HEK293 (cell line): Measurements from ENCODE around the gene WWOX.

Experiments used
- CTCF ChIA-PET: fragments of 350-600 bp; formaldehyde crosslinking; extraction: SDS; loops from one replicate; lab custom pipeline; 2021; ENCODE audit warnings: antibody characterized with exemption; lab: Yijun Ruan, JAX
- POLR2A ChIA-PET: fragments of 300-600 bp; formaldehyde crosslinking; extraction: SDS; loops from one replicate; lab custom pipeline; 2020; ENCODE audit warnings: antibody characterized with exemption, inconsistent platforms; lab: Yijun Ruan, JAX
- H3K27ac ChIP-seq: fragments of 200-500 bp; sonication (Bioruptor generic); 2 replicates; pipeline ENCODE4 v1.5.1; 2014; ENCODE audit warnings: low read depth, low read length, control low read depth, inconsistent platforms; ENCODE audit errors: extremely low read depth
- H3K36me3 ChIP-seq, 2 experiments: fragments of 200-500 bp in 1 of 2; sonication (Bioruptor generic) in 1 of 2; 1 replicate in 1 of 2; 2 replicates in 1 of 2; pipeline ENCODE4 v1.5.1; 2014 to 2017; ENCODE audit warnings: inconsistent platforms in 2 of 2, low read length in 2 of 2; ENCODE audit not compliant: control insufficient read depth in 2 of 2, insufficient read depth in 1 of 2
- H3K4me1 ChIP-seq: fragments of 200-500 bp; sonication (Bioruptor generic); 2 replicates; pipeline ENCODE4 v1.5.1; 2014; ENCODE audit warnings: mild to moderate bottlenecking, low read length, inconsistent platforms; ENCODE audit not compliant: control insufficient read depth, insufficient read depth
- H3K4me3 ChIP-seq: 2 replicates; pipeline ENCODE4 v1.5.1; 2011; ENCODE audit warnings: low read depth, mild to moderate bottlenecking, control low read depth, low read length, moderate library complexity
- H3K9me3 ChIP-seq: fragments of 200-500 bp; sonication (Bioruptor generic); 2 replicates; pipeline ENCODE4 v1.5.1; 2014; ENCODE audit warnings: low read depth, low read length, inconsistent platforms; ENCODE audit not compliant: control insufficient read depth, insufficient read depth
- AEBP2 ChIP-seq: fragments of 450-650 bp; formaldehyde crosslinking; IDR thresholded peaks from 2 replicates; pipeline ENCODE4 v1.5.1; 2016; ENCODE audit warnings: missing biosample characterization, missing genetic modification characterization, borderline replicate concordance
- BCL11A ChIP-seq: fragments of 450-650 bp; formaldehyde crosslinking; IDR thresholded peaks from 2 replicates; pipeline ENCODE4 v1.5.1; 2016; ENCODE audit warnings: low read depth, missing biosample characterization, missing genetic modification characterization
- GLI4 ChIP-seq: fragments of 450-650 bp; formaldehyde crosslinking; IDR thresholded peaks from 2 replicates; pipeline ENCODE4 v1.5.1; 2016; ENCODE audit warnings: missing biosample characterization, missing genetic modification characterization
- PATZ1 ChIP-seq: fragments of 450-650 bp; formaldehyde crosslinking; IDR thresholded peaks from 2 replicates; pipeline ENCODE4 v1.5.1; 2016; ENCODE audit warnings: missing biosample characterization, missing genetic modification characterization
- SP7 ChIP-seq: fragments of 450-650 bp; formaldehyde crosslinking; IDR thresholded peaks from 2 replicates; pipeline ENCODE4 v1.5.1; 2016; ENCODE audit warnings: missing biosample characterization, missing genetic modification characterization
- TRIM28 ChIP-seq: IDR thresholded peaks from 2 replicates; pipeline ENCODE4 v1.6.1; 2011; ENCODE audit warnings: low read length, control low read depth, borderline replicate concordance
- WT1 ChIP-seq: fragments of 450-650 bp; formaldehyde crosslinking; IDR thresholded peaks from 2 replicates; pipeline ENCODE4 v1.5.1; 2016; ENCODE audit warnings: missing biosample characterization, missing genetic modification characterization
- ZFP41 ChIP-seq: fragments of 450-650 bp; formaldehyde crosslinking; IDR thresholded peaks from 2 replicates; pipeline ENCODE4 v1.5.1; 2016; ENCODE audit warnings: missing biosample characterization, missing genetic modification characterization, borderline replicate concordance
- ZNF148 ChIP-seq: fragments of 450-650 bp; formaldehyde crosslinking; IDR thresholded peaks from 2 replicates; pipeline ENCODE4 v1.5.0; 2017; ENCODE audit warnings: missing biosample characterization, missing genetic modification characterization, borderline replicate concordance
- ZNF174 ChIP-seq: fragments of 450-650 bp; formaldehyde crosslinking; IDR thresholded peaks from 2 replicates; pipeline ENCODE4 v1.5.0; 2017; ENCODE audit warnings: missing biosample characterization, mild to moderate bottlenecking, missing genetic modification characterization
- ZNF221 ChIP-seq: fragments of 450-650 bp; formaldehyde crosslinking; IDR thresholded peaks from 2 replicates; pipeline ENCODE4 v1.5.1; 2017; ENCODE audit warnings: missing biosample characterization, missing genetic modification characterization, borderline replicate concordance
- ZNF366 ChIP-seq: fragments of 450-650 bp; formaldehyde crosslinking; conservative IDR thresholded peaks from 2 replicates; pipeline ENCODE4 v1.5.1; 2016; ENCODE audit warnings: missing biosample characterization, missing genetic modification characterization
- ZNF416 ChIP-seq: fragments of 450-650 bp; formaldehyde crosslinking; IDR thresholded peaks from 2 replicates; pipeline ENCODE4 v1.5.1; 2016; ENCODE audit warnings: missing biosample characterization, missing genetic modification characterization
- ZNF48 ChIP-seq: fragments of 450-650 bp; formaldehyde crosslinking; IDR thresholded peaks from 2 replicates; pipeline ENCODE4 v1.5.1; 2016; ENCODE audit warnings: missing biosample characterization, missing genetic modification characterization
- ZNF530 ChIP-seq: fragments of 450-650 bp; formaldehyde crosslinking; IDR thresholded peaks from 2 replicates; pipeline ENCODE4 v1.5.1; 2016; ENCODE audit warnings: low read depth, missing biosample characterization, missing genetic modification characterization
- ZNF571 ChIP-seq: fragments of 450-650 bp; formaldehyde crosslinking; IDR thresholded peaks from 2 replicates; pipeline ENCODE4 v1.5.0; 2017; ENCODE audit warnings: missing biosample characterization, missing genetic modification characterization
- ZNF639 ChIP-seq: fragments of 450-650 bp; formaldehyde crosslinking; IDR thresholded peaks from 2 replicates; pipeline ENCODE4 v1.5.1; 2016; ENCODE audit warnings: missing biosample characterization, missing genetic modification characterization
- ZNF645 ChIP-seq: fragments of 450-650 bp; formaldehyde crosslinking; IDR thresholded peaks from 2 replicates; pipeline ENCODE4; 2016; ENCODE audit warnings: missing biosample characterization, missing genetic modification characterization
- ZNF664 ChIP-seq: fragments of 450-650 bp; formaldehyde crosslinking; IDR thresholded peaks from 2 replicates; pipeline ENCODE4 v1.5.1; 2016; ENCODE audit warnings: missing biosample characterization, missing genetic modification characterization

WWOX gene

GRCh38 chr16:78176435-78176834, 77.0 kb downstream of the WWOX start (continued):
- TF ChIP-seq PATZ1 (tag by site-specific recombination): no peak
- no peak for TF ChIP-seq ZNF530 (tag by site-specific recombination)
- no peak for TF ChIP-seq AEBP2
- no peak for TF ChIP-seq ZNF571 (tag by site-specific recombination)
- TF ChIP-seq, all 188 proteins: peak for 0

GRCh38 chr16:78177218-78177617, 77.8 kb downstream of the WWOX start:
- ChIA-PET CTCF (no interaction called here), POLR2A (no interaction called here)
- H3K9me3 ChIP-seq: no peaks in the 10 kb centered on the region
- H3K4me1 ChIP-seq: peaks cover 3% of the 10 kb centered on the region; the same call in 1 of the 2 replicates
- H3K4me3 ChIP-seq: no peak overlapping the region
- no peak for TF ChIP-seq ZNF416 (tag by site-specific recombination)
- TF ChIP-seq ZNF664 (tag by site-specific recombination): no peak
- no peak for TF ChIP-seq BCL11A (tag by site-specific recombination)
- no peak for TF ChIP-seq ZNF639 (tag by site-specific recombination)
- TF ChIP-seq ZNF174 (tag by site-specific recombination): no peak
- TF ChIP-seq GLI4: no peak
- TF ChIP-seq ZNF48 (tag by site-specific recombination): no peak
- TF ChIP-seq AEBP2: no peak
- no peak for TF ChIP-seq ZNF366
- TF ChIP-seq ZNF221: no peak
- TF ChIP-seq ZFP41: no peak
- TF ChIP-seq ZNF645 (tag by site-specific recombination): no peak
- no peak overlapping the region for H3K27ac ChIP-seq
- no peaks in the 10 kb centered on the region for H3K36me3 ChIP-seq

- POLR2A ChIA-PET: no interaction called here
- CTCF ChIA-PET: no interaction called here
Measured at GRCh38 chr16:78177987-78178386, 78.5 kb downstream of the WWOX start.

More at GRCh38 chr16:78177987-78178386, 78.5 kb downstream of the WWOX start:
- H3K9me3 ChIP-seq: no peaks in the 10 kb centered on the region
- no peak overlapping the region for H3K27ac ChIP-seq
- peaks cover 3% of the 10 kb centered on the region; the same call in 1 of the 2 replicates for H3K4me1 ChIP-seq
- H3K36me3 ChIP-seq: no peaks in the 10 kb centered on the region
- no peak overlapping the region for H3K4me3 ChIP-seq
- TF ChIP-seq ZNF366 (no peak), SP7 (0 out of 2 replicates have a peak, but pooled peaks have one; percentile 24), TRIM28 (0 out of 2 replicates have a peak, but pooled peaks have one; percentile 20), WT1 (peak; percentile 68; the same call in 1 of the 2 replicates), ZNF148 (tag by site-specific recombination) (no peak)
